NOMO-1 (cell line): ENCODE data around the gene RGPD6.
"Not testable (repeated sequence)": the region's sequence is repeated elsewhere in the genome, so short reads cannot be mapped to it uniquely, and the experiment has no call there.

Experiments
- DNase-seq, 2 experiments: peaks; one replicate each; lab custom pipeline; 2025; ENCODE audit not compliant: unreplicated experiment in 2 of 2; lab: John Stamatoyannopoulos, UW

Gene RGPD6

DNA sequence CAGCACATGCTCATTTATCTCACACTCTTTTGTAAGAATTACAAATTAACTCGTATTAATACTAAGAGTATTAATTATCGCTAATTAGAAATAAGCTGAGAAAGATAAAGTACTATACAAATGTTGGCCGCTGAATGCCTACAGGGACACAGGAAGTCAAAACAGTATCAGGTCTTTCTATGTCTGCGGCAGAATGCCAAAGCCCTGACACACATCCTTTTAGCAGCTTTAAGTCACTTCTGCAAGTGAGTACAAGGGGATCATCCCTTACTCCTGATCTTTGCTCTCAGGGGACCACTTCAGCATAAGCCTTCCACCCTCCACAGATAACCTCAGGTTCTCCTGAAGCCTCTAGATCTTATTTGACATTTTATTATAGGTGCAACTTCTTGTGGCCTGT lies 94.3 kb downstream of the RGPD6 start:
- DNase-seq = not testable (repeated sequence)

DNA sequence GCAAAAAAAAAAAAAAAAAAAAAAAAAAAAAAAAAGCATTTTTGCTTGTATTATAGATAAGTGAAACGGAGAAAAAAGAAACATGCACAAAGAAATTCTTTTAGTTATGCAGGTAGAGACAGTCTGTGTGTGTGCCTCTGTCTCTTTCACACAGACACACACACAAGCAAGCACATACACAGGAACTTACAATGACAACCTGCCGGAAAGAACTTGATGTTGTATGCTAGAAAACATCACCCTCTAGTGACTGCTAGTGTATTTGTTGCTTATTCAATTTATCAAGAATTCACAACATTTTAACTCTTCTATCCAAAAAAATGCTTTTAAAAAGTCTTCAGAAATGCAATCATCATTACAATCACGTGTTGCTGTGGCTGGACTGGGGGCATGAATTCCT lies 95.8 kb downstream of the RGPD6 start:
- DNase-seq = not testable (repeated sequence)

DNA sequence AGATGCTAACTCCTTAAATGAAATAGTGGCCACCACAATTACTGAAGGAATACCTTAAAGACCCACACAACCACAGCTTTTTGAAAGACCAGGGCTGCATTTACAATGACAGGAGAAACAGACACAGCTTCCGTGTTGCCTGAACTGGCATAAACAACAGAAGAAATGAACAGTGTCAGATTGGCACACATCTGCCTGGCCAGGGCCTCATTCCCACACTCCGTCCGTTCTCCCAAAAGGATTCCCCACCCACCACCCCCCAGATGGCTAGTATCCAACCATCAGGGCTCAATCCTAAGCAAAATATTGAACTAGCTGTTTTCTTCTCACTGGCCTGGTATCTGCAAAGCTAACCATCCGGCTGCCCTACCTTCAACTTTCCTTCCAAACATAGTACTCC lies 96.9 kb downstream of the RGPD6 start:
- not testable (repeated sequence) for DNase-seq

DNA sequence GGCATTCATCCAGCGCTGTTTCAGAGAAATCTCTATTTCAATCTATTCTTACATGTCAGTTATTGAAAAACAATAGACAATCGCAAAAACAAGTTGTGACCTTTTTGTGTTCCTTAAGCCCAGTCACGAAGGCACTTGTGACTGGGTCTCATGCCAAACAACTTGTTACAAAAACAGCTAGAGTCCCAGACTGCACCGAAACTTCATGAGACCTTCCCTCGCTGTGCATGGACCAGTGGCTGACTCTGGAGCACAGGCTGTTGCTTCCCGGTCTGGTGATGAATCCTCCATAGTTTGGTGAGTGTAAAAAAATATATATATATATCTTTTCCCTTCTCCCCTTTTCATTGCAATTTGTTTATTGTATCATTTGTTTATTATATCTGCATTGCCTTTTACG lies 99.7 kb downstream of the RGPD6 start:
- DNase-seq = not testable (repeated sequence)

DNA sequence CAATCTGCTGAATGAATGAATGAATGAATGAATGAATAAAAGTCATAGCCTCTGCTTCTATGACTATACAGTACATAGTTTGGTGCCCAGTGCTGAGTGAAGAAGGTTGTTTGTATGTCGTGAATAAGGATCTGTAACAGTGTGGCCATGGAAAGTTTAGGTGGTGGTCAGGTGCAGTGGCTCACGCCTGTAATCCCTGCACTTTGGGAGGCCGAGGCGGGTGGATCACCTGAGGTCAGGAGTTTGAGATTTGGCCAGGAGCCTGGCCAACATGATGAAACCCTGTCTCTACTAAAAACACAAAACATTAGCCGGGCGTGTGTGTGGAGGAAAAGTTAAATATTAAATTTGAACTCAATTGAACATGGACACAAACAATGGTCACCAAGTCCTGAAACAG lies 100.1 kb downstream of the RGPD6 start:
- not testable (repeated sequence) for DNase-seq

DNA sequence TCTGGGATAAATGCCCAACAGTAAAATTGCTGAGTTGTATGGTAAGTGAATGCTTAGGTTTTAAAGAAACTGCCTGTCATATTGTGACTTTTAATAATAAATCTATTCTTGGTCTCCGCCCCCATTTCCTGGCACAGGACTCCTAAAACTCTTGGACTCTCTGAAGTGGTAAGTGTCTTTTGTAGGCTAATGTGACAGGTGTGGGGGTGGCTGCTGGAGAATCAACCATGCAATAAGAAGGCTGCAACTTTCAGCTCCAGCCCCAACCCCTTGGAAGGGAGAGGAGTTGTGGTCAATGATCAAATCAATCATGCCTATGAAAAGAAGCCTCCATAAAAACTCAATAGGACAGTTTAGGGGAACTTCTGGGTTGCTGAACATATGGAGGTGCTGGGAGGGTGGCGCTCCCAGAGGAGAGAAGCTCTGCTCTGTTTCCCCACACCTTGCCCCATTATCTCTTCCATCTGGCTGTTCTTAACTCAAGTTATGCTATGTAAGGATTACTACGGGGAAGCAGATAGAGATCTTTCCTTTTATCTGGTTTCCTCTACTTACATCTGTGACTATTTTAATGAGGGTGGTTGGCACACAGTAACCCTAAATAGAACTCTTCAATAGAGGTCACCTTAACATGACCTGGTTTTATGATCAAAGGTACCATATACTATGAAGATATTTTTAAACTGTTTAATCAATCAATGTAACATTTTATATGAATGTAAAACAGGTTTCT lies 101.2 kb downstream of the RGPD6 start:
- not testable (repeated sequence) for DNase-seq

DNA sequence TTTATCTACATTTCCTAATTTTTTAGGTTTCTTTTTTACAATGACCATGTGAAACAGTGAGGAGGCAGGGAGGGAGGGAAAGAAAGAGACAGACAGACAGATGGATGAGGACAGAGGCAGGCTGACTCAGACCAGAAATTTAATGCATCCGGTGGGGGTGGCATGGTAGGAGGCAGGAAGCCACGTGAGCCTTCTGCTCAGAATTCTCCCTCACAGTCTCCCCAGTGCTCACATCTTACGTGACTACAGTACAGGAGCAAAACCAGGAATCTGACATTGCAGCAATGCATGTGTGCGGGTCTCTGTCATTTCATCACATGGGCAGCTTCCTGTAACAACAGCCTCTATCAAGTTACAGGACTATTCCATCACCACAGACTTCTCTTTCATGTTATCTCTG lies 102.1 kb downstream of the RGPD6 start:
- DNase-seq = not testable (repeated sequence)

DNA sequence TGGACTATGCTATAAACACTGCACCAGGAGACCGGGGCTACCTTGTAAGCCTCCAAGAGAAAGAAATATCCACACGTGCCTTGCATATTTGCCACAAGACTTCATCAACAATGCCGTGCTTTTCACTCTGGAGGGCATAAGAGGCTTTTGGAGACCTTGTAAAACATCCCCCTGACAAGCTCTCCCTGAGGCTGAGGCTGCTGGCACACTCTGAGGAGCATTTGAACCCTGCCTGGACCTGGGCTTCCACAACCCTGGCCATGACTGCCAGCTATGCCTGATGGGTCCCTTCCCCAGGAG lies 104.0 kb downstream of the RGPD6 start:
- DNase-seq = not testable (repeated sequence)

DNA sequence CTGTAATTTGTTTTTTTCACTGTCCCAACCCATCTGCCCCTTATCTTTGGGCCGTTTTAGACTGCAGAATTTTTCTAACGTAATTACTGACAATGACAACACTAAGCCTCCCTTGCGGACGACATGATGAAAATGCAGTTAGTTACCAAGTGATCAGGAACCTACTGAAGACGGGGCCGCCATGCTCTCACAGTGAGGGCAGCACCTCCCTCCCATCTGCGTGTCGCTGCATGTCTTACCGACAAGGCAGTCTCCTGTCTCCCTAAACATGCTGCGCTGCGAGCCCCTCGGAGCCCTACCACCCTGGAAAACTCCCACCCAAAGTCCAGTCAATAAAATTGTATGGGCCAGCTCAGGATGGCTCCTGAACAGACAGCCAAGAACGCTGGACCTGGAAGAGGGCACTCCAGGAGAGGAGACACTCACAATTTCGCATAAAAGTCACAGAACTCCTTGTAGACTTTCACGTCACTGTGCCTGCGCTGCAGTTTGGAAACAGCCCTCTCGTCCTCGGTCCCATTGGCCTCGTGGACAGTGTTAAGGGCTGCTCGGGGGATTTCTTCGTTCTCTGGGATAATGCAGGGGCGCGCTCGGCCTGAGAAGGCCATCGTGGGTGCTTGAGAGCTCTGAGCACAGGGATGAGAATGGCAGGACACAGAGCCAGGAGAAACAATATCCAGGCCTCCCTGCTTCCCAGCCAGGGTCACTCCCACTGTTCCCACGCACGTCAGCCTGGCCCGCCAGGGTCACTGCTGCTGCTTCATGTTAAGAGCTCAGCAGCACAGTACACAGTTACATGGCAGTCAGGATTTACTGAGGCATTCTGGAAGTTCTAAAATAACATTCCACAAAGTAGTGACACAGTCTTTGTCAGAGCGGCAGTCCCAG lies 104.6 kb downstream of the RGPD6 start, which contains the start of gene LIMS4:
TSS of gene LIMS4 (minus strand) at position 646 of the 888 bp plus-strand sequence. CDS start at position 608, 38 bp downstream.
- DNase-seq = not testable (repeated sequence)

DNA sequence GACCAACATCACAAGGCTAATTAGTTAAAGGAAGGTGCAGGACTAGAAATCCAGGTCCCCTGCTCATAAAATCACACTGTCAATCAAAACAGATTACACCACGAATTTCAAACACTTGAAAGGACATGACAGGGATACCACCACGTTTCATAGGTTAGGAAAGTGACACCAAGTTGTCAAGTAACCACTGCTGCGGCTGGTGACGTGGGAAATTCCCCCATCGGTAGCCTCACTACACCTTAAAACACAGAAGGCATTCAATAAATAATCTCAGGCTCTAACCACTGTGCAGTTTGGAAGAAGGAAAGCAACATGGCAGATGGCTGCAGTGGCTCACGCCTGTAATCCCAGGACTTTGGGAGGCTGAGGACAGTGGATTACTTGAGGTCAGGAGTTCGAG lies 108.1 kb downstream of the RGPD6 start:
- not testable (repeated sequence) for DNase-seq

DNA sequence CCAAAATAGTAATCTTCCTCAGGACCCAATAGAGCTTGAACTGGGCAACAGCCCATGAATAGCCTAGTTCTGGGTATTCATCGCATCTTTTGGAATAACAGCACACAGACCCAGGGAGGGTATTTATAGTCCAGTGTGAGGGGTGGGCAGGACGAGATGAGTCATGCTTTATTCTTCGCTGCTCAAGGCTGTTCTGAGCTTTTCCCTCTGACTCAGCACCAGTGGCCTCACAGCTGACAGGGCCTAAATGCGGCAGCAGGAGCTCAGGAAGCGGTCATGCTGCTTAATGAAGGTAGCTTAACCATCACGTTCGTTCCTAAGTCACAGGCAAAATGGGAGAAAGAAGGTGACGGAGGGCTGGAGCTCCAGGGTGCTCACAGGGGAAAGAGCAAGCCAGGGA lies 111.7 kb downstream of the RGPD6 start:
- DNase-seq = not testable (repeated sequence)
